Ectodermal cell (in vitro differentiated cells): ENCODE data around the gene SCUBE1.

Experiments
- H3K27ac ChIP-seq: 2 replicates; pipeline ENCODE4 v1.7.0; 2013; ENCODE audit warnings: mild to moderate bottlenecking, low read depth, low read length; ENCODE audit not compliant: insufficient read depth, poor library complexity, severe bottlenecking
- H3K27me3 ChIP-seq: 2 replicates; pipeline ENCODE4 v1.7.0; 2013; ENCODE audit warnings: mild to moderate bottlenecking, low read length; ENCODE audit not compliant: insufficient read depth, control insufficient read depth, poor library complexity, severe bottlenecking
- H3K36me3 ChIP-seq: one replicate; pipeline ENCODE4 v1.7.0; 2013; ENCODE audit warnings: low read length; ENCODE audit not compliant: control insufficient read depth, insufficient read depth
- H3K4me1 ChIP-seq: one replicate; pipeline ENCODE4 v1.7.0; 2013; ENCODE audit warnings: low read length; ENCODE audit not compliant: control insufficient read depth, insufficient read depth
- H3K4me3 ChIP-seq: 2 replicates; pipeline ENCODE4 v1.7.0; 2013; ENCODE audit warnings: low read depth, low read length, control low read depth; ENCODE audit not compliant: insufficient read depth
- H3K9me3 ChIP-seq: 2 replicates; pipeline ENCODE4 v1.7.0; 2013; ENCODE audit warnings: mild to moderate bottlenecking, low read length, moderate library complexity; ENCODE audit not compliant: control insufficient read depth
- WGBS, 2 experiments: methylation state at CpG; one replicate each; pipeline ENCODE4 v1.1.7; 2013; ENCODE audit warnings: missing lambda C conversion rate in 2 of 2; 5-methylcytosine and 5-hydroxymethylcytosine counted together

The SCUBE1 gene

GRCh38 chr22:43303751-43304150 lies 39.4 kb downstream of the SCUBE1 start:
- Histone ChIP-seq H3K36me3 (no peaks in the 10 kb centered on the region), H3K4me3 (no peak overlapping the region), H3K27ac (no peak overlapping the region), H3K4me1 (peaks cover 14% of the 10 kb centered on the region), H3K27me3 (no peaks in the 10 kb centered on the region), H3K9me3 (no peaks in the 10 kb centered on the region)
- 90 to 94% methylated on average over 11 of the region's 11 CpGs for WGBS, 2 experiments

- Histone ChIP-seq H3K4me1 (peaks cover 12% of the 10 kb centered on the region), H3K27ac (no peak overlapping the region), H3K4me3 (no peak overlapping the region), H3K27me3 (no peaks in the 10 kb centered on the region), H3K9me3 (no peaks in the 10 kb centered on the region), H3K36me3 (no peaks in the 10 kb centered on the region)
- WGBS, 2 experiments = 96% methylated on average over 8 of the region's 8 CpGs
Observed at GRCh38 chr22:43303166-43303565, 40.0 kb downstream of the SCUBE1 start.

- WGBS, 2 experiments = 87 to 90% methylated on average over 12 of the region's 12 CpGs
- Histone ChIP-seq H3K27ac (no peak overlapping the region), H3K36me3 (no peaks in the 10 kb centered on the region), H3K4me1 (peaks cover 18% of the 10 kb centered on the region), H3K9me3 (no peaks in the 10 kb centered on the region), H3K4me3 (no peak overlapping the region), H3K27me3 (no peaks in the 10 kb centered on the region)
Observed at GRCh38 chr22:43302531-43303041, 40.6 kb downstream of the SCUBE1 start.

DNA sequence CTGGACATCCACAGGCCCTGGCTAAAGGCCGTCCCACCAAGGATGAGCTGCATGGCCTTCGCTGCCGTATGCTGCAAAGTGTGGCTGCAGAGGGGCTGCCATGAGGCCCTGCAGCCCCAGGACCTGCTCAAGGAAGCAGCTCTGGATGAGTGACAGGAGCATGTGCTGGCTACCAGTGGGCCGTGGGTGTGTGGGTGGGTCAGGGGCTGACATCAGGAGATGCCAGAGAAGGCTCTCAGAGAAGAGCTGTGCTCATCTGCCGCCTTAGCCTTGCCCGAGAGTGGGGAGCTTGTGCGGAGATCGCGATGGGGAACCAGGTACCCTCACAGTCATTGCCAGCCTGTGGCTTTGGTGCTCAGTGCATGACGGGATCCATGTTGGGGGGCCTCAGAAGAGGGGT lies 41.3 kb downstream of the SCUBE1 start:
- no peaks in the 10 kb centered on the region for H3K36me3 ChIP-seq
- 93 to 94% methylated on average over 10 of the region's 10 CpGs for WGBS, 2 experiments
- H3K27me3 ChIP-seq = no peaks in the 10 kb centered on the region
- no peaks in the 10 kb centered on the region for H3K9me3 ChIP-seq
- H3K4me1 ChIP-seq = peaks cover 22% of the 10 kb centered on the region
- H3K27ac ChIP-seq = no peak overlapping the region
- H3K4me3 ChIP-seq = no peak overlapping the region

GRCh38 chr22:43300891-43301676 lies 42.1 kb downstream of the SCUBE1 start:
- 88% methylated on average over 21 of the region's 21 CpGs for WGBS, 2 experiments
- no peak overlapping the region for H3K27ac ChIP-seq

GRCh38 chr22:43299736-43300135 lies 43.4 kb downstream of the SCUBE1 start:
- peaks cover 27% of the 10 kb centered on the region for H3K4me1 ChIP-seq

More at GRCh38 chr22:43300891-43301676, 42.1 kb downstream of the SCUBE1 start:
- H3K4me1 ChIP-seq = peaks cover 27% of the 10 kb centered on the region
- H3K27me3 ChIP-seq = no peaks in the 10 kb centered on the region
- H3K4me3 ChIP-seq = no peak overlapping the region
- H3K36me3 ChIP-seq = no peaks in the 10 kb centered on the region
- H3K9me3 ChIP-seq = no peaks in the 10 kb centered on the region

DNA sequence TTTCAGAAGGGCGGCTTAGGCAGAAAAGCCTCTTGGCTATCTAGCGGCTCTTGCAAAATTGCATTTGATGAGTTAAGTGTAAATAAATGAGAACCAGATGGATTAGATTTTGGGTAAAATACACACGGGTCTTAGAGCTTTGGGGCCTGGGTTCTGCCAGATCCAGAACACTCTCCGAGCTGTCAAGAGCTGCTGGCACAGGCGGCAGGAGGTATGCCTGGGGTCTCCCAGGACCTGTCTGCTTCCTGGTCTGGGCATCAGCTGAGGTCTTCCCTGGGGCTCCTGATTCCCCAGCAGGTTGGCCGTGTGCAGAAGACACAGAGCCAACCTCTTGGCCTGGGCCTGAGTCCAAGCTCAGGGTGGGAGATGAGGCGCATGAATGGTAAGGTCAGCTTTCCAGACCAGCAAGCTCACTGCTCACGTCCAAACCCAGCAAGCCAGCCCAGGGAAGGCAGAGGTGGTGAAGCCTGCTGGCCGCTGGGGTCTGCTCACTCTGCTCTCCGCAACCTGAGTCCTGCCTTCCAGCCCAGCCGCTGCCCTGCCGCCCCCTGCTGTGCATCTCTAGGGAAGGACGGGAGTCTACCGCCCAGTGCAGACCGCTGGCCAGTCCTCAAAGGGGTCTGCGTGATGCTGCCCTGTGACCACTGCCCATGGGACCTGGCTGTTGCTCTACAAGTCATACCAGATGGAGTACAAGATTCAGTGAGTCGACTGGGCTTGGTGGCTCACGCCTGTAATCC lies 44.9 kb downstream of the SCUBE1 start:
- H3K27ac ChIP-seq = no peak overlapping the region
- H3K4me3 ChIP-seq = no peak overlapping the region
- H3K27me3 ChIP-seq = no peaks in the 10 kb centered on the region
- no peaks in the 10 kb centered on the region for H3K36me3 ChIP-seq
- H3K4me1 ChIP-seq = peaks cover 27% of the 10 kb centered on the region
- H3K9me3 ChIP-seq = no peaks in the 10 kb centered on the region
- WGBS, 2 experiments = 89% methylated on average over 18 of the region's 18 CpGs

More at GRCh38 chr22:43299736-43300135, 43.4 kb downstream of the SCUBE1 start:
- WGBS, 2 experiments = 94 to 95% methylated on average over 12 of the region's 12 CpGs
- Histone ChIP-seq H3K27me3 (no peaks in the 10 kb centered on the region), H3K4me3 (no peak overlapping the region), H3K36me3 (no peaks in the 10 kb centered on the region), H3K27ac (no peak overlapping the region), H3K9me3 (no peaks in the 10 kb centered on the region)

DNA sequence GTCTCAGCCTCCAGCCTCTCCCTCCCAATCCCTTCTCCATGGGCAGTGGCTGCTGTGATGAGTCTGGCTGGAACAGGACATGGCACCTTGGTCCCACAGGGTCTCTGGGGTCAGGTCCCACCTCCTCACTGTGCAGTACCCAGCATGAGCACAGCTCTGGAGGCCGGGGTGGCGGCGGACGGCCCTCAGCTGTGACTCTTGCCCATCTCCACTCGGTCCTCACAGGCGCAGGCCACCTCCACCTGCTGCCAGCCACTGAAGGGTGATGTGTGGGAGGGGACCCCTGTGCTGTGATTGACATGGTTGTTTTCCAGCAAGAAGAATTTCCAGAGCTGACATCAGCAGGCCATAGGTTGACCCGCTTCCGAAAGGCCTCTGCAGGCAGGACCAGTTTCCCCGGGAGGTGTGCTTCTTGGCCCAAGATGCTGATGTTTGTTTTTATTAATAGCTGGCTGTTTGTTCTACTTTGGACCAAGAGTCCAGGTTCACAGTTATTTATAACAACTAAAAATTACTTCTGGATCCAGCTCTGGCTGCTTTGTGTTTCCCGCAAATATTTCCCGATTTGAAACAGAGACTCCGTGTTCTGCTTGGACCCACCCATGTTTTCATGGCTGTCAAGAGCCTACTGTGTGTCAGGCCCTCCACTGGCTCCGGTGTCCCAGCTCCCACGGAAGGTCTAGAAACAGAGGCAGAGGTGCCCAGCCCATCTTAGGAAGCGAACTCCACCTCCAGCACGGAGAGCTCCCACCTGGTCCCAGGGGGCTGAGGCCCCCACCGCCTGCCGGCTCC lies 45.7 kb downstream of the SCUBE1 start:
- Histone ChIP-seq H3K4me3 (no peak overlapping the region), H3K36me3 (no peaks in the 10 kb centered on the region), H3K9me3 (no peaks in the 10 kb centered on the region), H3K27me3 (no peaks in the 10 kb centered on the region), H3K4me1 (peaks cover 25% of the 10 kb centered on the region), H3K27ac (no peak overlapping the region)
- WGBS, 2 experiments = 94 to 95% methylated on average over 18 of the region's 18 CpGs

- peaks cover 16% of the 10 kb centered on the region for H3K4me1 ChIP-seq
- 77 to 78% methylated on average over 16 of the region's 16 CpGs for WGBS, 2 experiments
- no peak overlapping the region for H3K4me3 ChIP-seq
- H3K9me3 ChIP-seq = no peaks in the 10 kb centered on the region
- H3K27ac ChIP-seq = no peak overlapping the region
- no peaks in the 10 kb centered on the region for H3K27me3 ChIP-seq
- H3K36me3 ChIP-seq = no peaks in the 10 kb centered on the region
Observed at GRCh38 chr22:43296276-43296902, 46.8 kb downstream of the SCUBE1 start.
